Measurements from ENCODE around the gene NOTCH3.

The NOTCH3 gene

GRCh38 chr19:15236886-15237285 is 36.1 kb upstream of the NOTCH3 start:
- DNase-seq (ENCODE audit: low read depth), result no peak

DNA sequence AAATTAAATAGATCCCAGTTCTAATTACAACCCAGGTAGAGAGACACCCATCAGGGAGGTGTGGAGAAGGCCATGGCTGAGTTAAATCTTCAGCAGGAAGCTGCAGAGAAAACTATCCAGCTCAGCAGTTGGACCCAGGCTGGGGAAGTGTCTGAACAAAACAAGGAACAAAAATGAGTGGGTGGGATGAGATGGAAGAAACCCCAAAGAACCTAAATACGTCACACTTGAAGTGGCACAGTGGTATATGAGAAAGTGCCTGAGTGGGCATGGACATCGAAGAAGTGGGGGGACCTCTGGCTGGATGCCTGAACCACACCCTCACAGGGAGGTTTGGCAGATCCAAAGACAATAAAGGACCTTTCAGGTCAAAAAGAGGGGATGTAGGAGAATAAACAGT is 35.0 kb upstream of the NOTCH3 start:
- no peak for DNase-seq (ENCODE audit: low read depth)

GRCh38 chr19:15234431-15235130 is 33.8 kb upstream of the NOTCH3 start:
- no peak for DNase-seq (ENCODE audit: low read depth)

DNA sequence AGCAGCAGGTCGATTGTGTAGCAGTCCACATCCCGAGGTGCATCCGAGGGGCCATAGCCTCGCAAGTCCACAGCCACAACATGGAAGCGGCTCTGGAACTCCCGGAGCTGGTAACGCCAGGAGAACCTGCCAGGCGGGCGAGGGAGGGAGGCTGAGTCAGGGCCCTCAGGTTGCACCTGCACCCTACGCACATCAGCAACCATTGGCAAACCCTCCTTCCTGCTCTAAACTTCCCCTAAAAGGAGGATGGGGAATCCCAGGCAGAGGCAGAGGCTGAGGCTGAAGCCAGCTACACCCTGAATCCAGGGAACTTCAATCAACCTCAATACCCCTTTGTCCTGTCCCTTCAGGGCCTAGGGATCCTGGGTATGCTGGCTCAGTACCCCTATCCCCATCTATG is 30.5 kb upstream of the NOTCH3 start:
- no peak for DNase-seq (ENCODE audit: low read depth)

DNA sequence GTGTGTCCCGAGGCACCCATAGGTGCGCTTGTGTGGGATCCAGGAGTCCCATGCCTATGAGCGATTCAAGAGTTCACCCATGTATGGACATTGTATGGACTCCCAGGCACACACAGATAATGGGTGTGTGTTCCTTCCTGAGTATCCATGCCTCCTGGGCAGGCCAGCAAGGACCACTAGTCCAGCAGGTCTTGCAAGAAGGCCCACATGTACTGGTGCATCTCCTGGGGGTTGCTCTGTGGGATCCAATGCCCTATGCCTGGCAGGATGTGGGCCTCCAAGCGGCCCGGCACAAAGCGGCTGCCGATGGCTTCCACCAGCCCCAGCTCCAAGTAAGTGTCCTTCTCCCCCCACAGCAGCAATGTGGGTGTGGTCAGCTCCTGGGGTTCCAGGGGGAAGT is 26.5 kb upstream of the NOTCH3 start:
- no peak for DNase-seq (ENCODE audit: low read depth)

- DNase-seq (ENCODE audit: low read depth), result no peak
Measured at GRCh38 chr19:15225760-15226159, 25.0 kb upstream of the NOTCH3 start.

DNA sequence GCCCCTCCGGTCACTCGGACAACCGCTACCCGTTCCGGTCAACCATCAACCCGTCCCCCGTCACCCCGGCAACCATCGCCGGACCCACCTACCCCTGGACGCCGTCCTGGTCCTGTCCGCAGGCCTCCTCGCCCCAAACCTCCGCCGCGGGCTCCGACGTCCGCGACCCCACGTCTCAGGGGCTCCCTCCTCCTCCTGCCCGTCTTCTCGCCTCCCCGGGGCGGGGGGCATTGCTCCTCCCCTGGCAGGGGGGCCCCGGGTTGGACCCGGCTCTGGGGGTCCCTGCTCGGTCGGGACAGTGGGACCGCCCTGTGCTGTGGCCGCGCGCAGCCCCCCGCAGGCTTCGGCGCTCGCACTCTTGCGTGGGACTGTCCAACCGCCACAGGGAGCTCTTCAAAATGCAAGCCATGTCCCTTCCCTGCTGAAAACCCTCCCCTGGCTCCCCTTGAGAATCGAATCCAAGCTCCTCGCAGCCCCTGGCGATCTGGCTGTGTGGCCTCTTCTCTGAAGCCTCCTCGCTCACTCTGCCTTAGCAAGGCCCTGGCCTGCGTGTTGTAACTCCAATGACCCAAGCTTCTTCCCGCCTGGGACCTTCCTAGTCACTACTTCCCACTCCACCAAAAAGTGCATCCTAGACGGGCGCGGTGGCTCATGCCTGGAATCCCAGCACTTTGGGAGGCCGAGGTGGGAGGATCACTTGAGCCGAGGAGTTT is 23.0 kb upstream of the NOTCH3 start:
- DNase-seq (ENCODE audit: low read depth), result no peak

- peak; percentile 56 for DNase-seq (ENCODE audit: low read depth)
Measured at GRCh38 chr19:15222738-15223648, 22.2 kb upstream of the NOTCH3 start.

DNA sequence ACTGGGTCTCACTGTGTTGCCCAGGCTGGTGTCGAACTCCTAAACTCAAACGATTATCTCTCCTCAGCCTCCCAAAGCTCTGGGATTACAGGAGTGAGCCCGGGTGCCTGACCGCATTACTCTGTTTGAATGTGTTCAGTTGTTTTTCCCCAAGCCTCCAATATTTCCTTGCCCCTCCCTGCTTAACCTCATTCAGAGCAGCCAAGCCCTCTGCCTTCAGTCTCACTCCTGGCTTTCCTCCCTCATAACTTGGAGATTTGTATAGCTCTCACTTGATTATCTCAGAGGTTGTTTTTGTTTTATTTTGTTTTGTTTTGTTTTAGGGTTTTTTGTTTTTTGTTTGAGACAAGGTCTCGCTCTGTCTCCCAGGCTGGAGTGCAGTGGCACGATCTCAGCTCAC is 20.0 kb upstream of the NOTCH3 start:
- DNase-seq (ENCODE audit: low read depth), result no peak

DNA sequence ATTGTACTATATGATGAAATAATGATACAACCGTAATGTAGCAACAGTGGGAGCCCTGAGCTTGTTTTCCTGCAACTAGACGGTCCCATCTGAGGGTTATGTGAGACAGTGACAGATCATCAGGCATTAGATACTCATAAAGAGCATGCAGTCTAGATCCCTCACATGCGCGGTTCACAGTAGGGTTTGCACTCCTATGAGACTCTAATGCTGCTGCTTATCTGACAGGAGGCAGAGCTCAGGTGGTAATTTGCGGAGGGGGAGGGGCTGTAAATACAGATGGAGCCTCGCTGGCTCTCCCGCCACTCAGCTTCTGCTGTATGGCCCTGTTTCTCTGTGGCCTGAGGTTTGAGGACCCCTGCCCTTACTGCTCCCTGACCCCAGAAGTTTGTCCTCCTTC is 17.7 kb upstream of the NOTCH3 start:
- DNase-seq (ENCODE audit: low read depth), result no peak

GRCh38 chr19:15216363-15216762 is 15.6 kb upstream of the NOTCH3 start:
- no peak for DNase-seq (ENCODE audit: low read depth)

- DNase-seq (ENCODE audit: low read depth), result no peak
Measured at GRCh38 chr19:15213715-15214381, 13.1 kb upstream of the NOTCH3 start.

GRCh38 chr19:15212711-15213110 is 11.9 kb upstream of the NOTCH3 start:
- no peak for DNase-seq (ENCODE audit: low read depth)

- no peak for DNase-seq (ENCODE audit: low read depth)
Measured at GRCh38 chr19:15210323-15210781, 9.6 kb upstream of the NOTCH3 start.

- DNase-seq (ENCODE audit: low read depth), result no peak
Measured at GRCh38 chr19:15201374-15202023, 704 bp upstream of the NOTCH3 start.

- no peak for DNase-seq (ENCODE audit: low read depth)
Measured at GRCh38 chr19:15199661-15200552, 888 bp downstream of the NOTCH3 start.

GRCh38 chr19:15198951-15199660 is 1.7 kb downstream of the NOTCH3 start:
- DNase-seq (ENCODE audit: low read depth), result no peak

DNA sequence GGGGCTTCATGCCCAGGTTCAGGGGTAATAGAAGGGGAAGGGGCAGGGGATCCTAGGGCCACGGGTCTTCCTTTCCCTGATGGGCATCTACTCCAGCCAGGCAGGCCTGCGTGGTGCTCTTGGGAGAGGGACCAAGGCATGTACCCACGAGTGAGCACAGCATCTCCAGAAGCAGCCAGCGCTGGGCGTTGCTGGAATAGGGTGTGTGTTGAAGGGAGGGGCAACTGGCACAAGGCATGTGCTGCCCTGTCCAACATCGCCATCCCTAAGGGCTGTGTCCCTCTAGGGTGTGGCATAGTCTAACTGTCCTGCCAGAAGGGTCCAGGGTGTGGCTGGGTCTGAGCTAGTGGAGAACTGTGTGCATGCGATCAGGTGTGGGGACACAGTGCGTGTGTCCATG is 2.9 kb downstream of the NOTCH3 start:
- DNase-seq (ENCODE audit: low read depth), result no peak

DNA sequence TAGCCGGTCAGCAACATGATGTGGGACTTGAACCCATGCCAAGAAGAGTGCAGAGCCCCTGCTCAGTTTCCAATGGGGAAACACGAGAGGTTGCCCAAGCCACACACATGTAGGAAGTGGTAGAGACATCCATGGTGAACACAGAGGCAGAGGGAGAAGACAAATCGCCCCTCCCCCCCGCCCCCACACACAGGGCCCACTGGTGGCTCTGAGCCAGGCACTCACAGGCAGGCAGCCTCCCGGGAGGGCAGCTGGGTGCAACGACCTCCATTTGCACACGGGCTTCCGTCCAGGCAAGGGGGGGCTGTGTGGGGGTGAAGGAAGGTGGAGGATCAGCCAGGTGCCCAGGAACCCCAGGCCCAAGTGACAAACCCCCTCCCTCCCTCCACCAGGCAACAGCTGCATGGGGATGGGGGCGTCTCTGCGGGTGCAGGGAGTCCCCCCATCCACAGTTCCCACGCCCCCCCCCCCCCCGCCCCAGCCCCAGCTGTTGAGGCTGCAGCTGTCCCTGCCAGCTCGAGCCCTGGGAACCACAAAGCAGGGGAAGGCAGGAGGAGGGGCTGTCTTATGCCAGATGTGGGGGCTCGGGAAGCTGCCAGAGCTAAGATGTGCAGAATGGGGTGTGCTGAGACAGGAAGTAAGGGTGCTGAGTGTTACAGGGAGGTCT is 3.4 kb downstream of the NOTCH3 start:
- no peak for DNase-seq (ENCODE audit: low read depth)
